Measurements from ENCODE around the gene CCSER1. TPM values are rescaled to one million over a fixed set of nuclear protein-coding genes. Genes with fewer than 3 reads are reported as not detected.

CCSER1 gene
- total and polyA plus RNA-seq, 4 donors = 0.61 to 23.0 (median 3.8) TPM

- ATAC-seq (ENCODE audit: insufficient read depth, low FRiP score) = no peak
- no peaks in the 10 kb centered on the region for H3K9me3 ChIP-seq (ENCODE audit: control insufficient read depth in 4 of 4, insufficient read depth in 3 of 4, low read length in 3 of 4)
- no peak overlapping the region for H3K4me3 ChIP-seq
- TF ChIP-seq CTCF (IDR thresholded peaks at IDR 0.05; ENCODE audit: control extremely low read depth, extremely low read depth) = no peak
- WGBS, 2 donors = 89 to 91% methylated on average over 2 of the region's 2 CpGs
- DNase-seq = no peak
- H3K27ac ChIP-seq (ENCODE audit: low read depth in 1 of 2, low read length in 1 of 2) = no peak overlapping the region
- no peak overlapping the region for H3K9ac ChIP-seq (ENCODE audit: insufficient read depth in 1 of 2, low read length in 2 of 2)
- H3K27me3 ChIP-seq (ENCODE audit: control insufficient read depth in 3 of 3, insufficient read depth in 3 of 3, low read length in 2 of 3) = no peaks in the 10 kb centered on the region
- no peaks in the 10 kb centered on the region for H3K36me3 ChIP-seq (ENCODE audit: control insufficient read depth in 4 of 4, insufficient read depth in 4 of 4, low read length in 4 of 4)
- H3K4me1 ChIP-seq (ENCODE audit: control insufficient read depth in 5 of 5, insufficient read depth in 5 of 5, low read length in 5 of 5) = no peaks in the 10 kb centered on the region
Measured at GRCh38 chr4:91488946-91489345, 1361.8 kb downstream of the CCSER1 start.

GRCh38 chr4:91497892-91498291 is 1370.7 kb downstream of the CCSER1 start:
- ATAC-seq (ENCODE audit: insufficient read depth, low FRiP score) (no peak), DNase-seq (no peak)
- Histone ChIP-seq H3K27me3 (ENCODE audit: control insufficient read depth in 3 of 3, insufficient read depth in 3 of 3, low read length in 2 of 3) (no peaks in the 10 kb centered on the region), H3K4me1 (ENCODE audit: control insufficient read depth in 5 of 5, insufficient read depth in 5 of 5, low read length in 5 of 5) (no peaks in the 10 kb centered on the region), H3K36me3 (ENCODE audit: control insufficient read depth in 4 of 4, insufficient read depth in 4 of 4, low read length in 4 of 4) (no peaks in the 10 kb centered on the region), H3K4me3 (no peak overlapping the region), H3K27ac (ENCODE audit: low read depth in 1 of 2, low read length in 1 of 2) (no peak overlapping the region), H3K9me3 (ENCODE audit: control insufficient read depth in 4 of 4, insufficient read depth in 3 of 4, low read length in 3 of 4) (no peaks in the 10 kb centered on the region), H3K9ac (ENCODE audit: insufficient read depth in 1 of 2, low read length in 2 of 2) (no peak overlapping the region)
- 79 to 88% methylated on average over 4 of the region's 4 CpGs for WGBS, 2 donors
- TF ChIP-seq CTCF (IDR thresholded peaks at IDR 0.05; ENCODE audit: control extremely low read depth, extremely low read depth) = no peak

GRCh38 chr4:91502365-91502764 is 1375.2 kb downstream of the CCSER1 start:
- Histone ChIP-seq H3K9me3 (ENCODE audit: control insufficient read depth in 4 of 4, insufficient read depth in 3 of 4, low read length in 3 of 4) (no peaks in the 10 kb centered on the region), H3K9ac (ENCODE audit: insufficient read depth in 1 of 2, low read length in 2 of 2) (no peak overlapping the region), H3K27ac (ENCODE audit: low read depth in 1 of 2, low read length in 1 of 2) (no peak overlapping the region), H3K4me1 (ENCODE audit: control insufficient read depth in 5 of 5, insufficient read depth in 5 of 5, low read length in 5 of 5) (no peaks in the 10 kb centered on the region), H3K4me3 (no peak overlapping the region), H3K36me3 (ENCODE audit: control insufficient read depth in 4 of 4, insufficient read depth in 4 of 4, low read length in 4 of 4) (no peaks in the 10 kb centered on the region), H3K27me3 (ENCODE audit: control insufficient read depth in 3 of 3, insufficient read depth in 3 of 3, low read length in 2 of 3) (no peaks in the 10 kb centered on the region)
- TF ChIP-seq CTCF (IDR thresholded peaks at IDR 0.05; ENCODE audit: control extremely low read depth, extremely low read depth) = no peak
- DNase-seq = peak in 2 of 3 donors; percentile 1
- ATAC-seq (ENCODE audit: insufficient read depth, low FRiP score) = no peak

GRCh38 chr4:91513326-91513725 is 1386.1 kb downstream of the CCSER1 start:
- ATAC-seq (ENCODE audit: insufficient read depth, low FRiP score) = no peak
- no peak overlapping the region for H3K27ac ChIP-seq (ENCODE audit: low read depth in 1 of 2, low read length in 1 of 2)
- no peak overlapping the region for H3K4me3 ChIP-seq
- H3K9me3 ChIP-seq (ENCODE audit: control insufficient read depth in 4 of 4, insufficient read depth in 3 of 4, low read length in 3 of 4) = peaks cover 0 to 7% (median 3%) of the 10 kb centered on the region in 4 donors
- H3K9ac ChIP-seq (ENCODE audit: insufficient read depth in 1 of 2, low read length in 2 of 2) = no peak overlapping the region
- H3K27me3 ChIP-seq (ENCODE audit: control insufficient read depth in 3 of 3, insufficient read depth in 3 of 3, low read length in 2 of 3) = no peaks in the 10 kb centered on the region
- H3K4me1 ChIP-seq (ENCODE audit: control insufficient read depth in 5 of 5, insufficient read depth in 5 of 5, low read length in 5 of 5) = no peaks in the 10 kb centered on the region
- DNase-seq = no peak
- no peak for TF ChIP-seq CTCF (IDR thresholded peaks at IDR 0.05; ENCODE audit: control extremely low read depth, extremely low read depth)
- H3K36me3 ChIP-seq (ENCODE audit: control insufficient read depth in 4 of 4, insufficient read depth in 4 of 4, low read length in 4 of 4) = no peaks in the 10 kb centered on the region
